Motor neuron (in vitro differentiated cells): ENCODE measurements around the gene UBA1. TPM values are rescaled to one million over a fixed set of nuclear protein-coding genes. Genes with fewer than 3 reads are reported as not detected.
"Not testable (repeated sequence)": the region's sequence is repeated elsewhere in the genome, so short reads cannot be mapped to it uniquely, and the experiment has no call there.

Experiments
- ATAC-seq, 8 experiments: fragments of 200-7000 bp; cut with Tn5 transposase; replicated peaks in 6 of 8; 2 replicates each; pipeline ENCODE4 v1.8.0; 2021; ENCODE audit warnings: mild to moderate bottlenecking in 8 of 8, moderate library complexity in 8 of 8
- H3K27ac ChIP-seq, 2 donors: fragments of 250-450 bp; sonication (Bioruptor Pico); 2 replicates each; pipeline ENCODE4 v1.9.0; 2021; ENCODE audit warnings: antibody characterized with exemption in 2 of 2, mild to moderate bottlenecking in 2 of 2, moderate library complexity in 1 of 2
- H3K4me1 ChIP-seq, 2 donors: fragments of 250-450 bp; sonication (Bioruptor Pico); replicated peaks in 1 of 2; 2 replicates each; pipeline ENCODE4 v1.6.1; 2021; ENCODE audit warnings: antibody characterized with exemption in 2 of 2, mild to moderate bottlenecking in 2 of 2, moderate library complexity in 1 of 2
- H3K4me3 ChIP-seq, 5 donors: fragments of 250-450 bp; sonication (Bioruptor Pico); 2 replicates each; pipeline ENCODE4 v1.9.0; 2021; ENCODE audit warnings: antibody characterized with exemption in 5 of 5, mild to moderate bottlenecking in 5 of 5, moderate library complexity in 4 of 5
- WGBS, 10 experiments: fragments of 450-650 bp; shearing (Covaris generic); methylation state at CpG; one replicate each; pipeline ENCODE4 v1.0.0; 2022; 5-methylcytosine and 5-hydroxymethylcytosine counted together
- in situ Hi-C, 9 experiments: fragments of 400-800 bp; cut with MboI; loops; one replicate each; pipeline ENCODE4 v1.15.0; 2021; ENCODE audit warnings: low sequenced_read_pairs in 9 of 9, low pct_unique_long_range_greater_than_20kb in 2 of 9; ENCODE audit not compliant: unreplicated experiment in 9 of 9
- total RNA-seq, 8 experiments: library from RNA; unstranded; fragments of 300-600 nt; gene quantifications; 2 replicates each; pipeline versions ENCODE4 v1.2.3 to v1.2.4, GENCODE V29; 2022

The UBA1 gene
- total RNA-seq, 8 experiments from 2014 or later = 134 to 421 (median 190) TPM

GRCh38 chrX:47245156-47245555 lies 51.5 kb downstream of the UBA1 start:
- Histone ChIP-seq H3K4me1 (no peaks in the 10 kb centered on the region), H3K27ac (no peak overlapping the region), H3K4me3 (no peak overlapping the region)
- in situ Hi-C loops = loop anchor here in 1 of 9 experiments (25.0 kb wide), 1 partner anchor 117 kb away; the partner anchor contains the start of gene ZNF157
- no peak for ATAC-seq
- WGBS, 10 experiments = 86 to 95% methylated on average over 3 to 5 of the region's 10 CpGs; no CpG with 5 or more reads in 8 of the 10 experiments

- H3K4me1 ChIP-seq = no peaks in the 10 kb centered on the region
- ATAC-seq = peak in 6 of 8 experiments; percentile 28 to 47 (median 34)
- H3K4me3 ChIP-seq = no peak overlapping the region
- in situ Hi-C loops = loop anchor here in 1 of 9 experiments (25.0 kb wide), 1 partner anchor 115 kb away; the partner anchor contains the start of gene ZNF157
- WGBS, 10 experiments = no CpG with 5 or more reads among the region's 23 CpGs
- H3K27ac ChIP-seq = no peak overlapping the region
Measured at GRCh38 chrX:47247206-47247998, 53.8 kb downstream of the UBA1 start.

GRCh38 chrX:47247999-47248320 lies 54.3 kb downstream of the UBA1 start:
- no peaks in the 10 kb centered on the region for H3K4me1 ChIP-seq
- ATAC-seq = peak in 6 of 8 experiments; percentile 16 to 51 (median 42)
- no peak overlapping the region for H3K4me3 ChIP-seq
- H3K27ac ChIP-seq = no peak overlapping the region
- in situ Hi-C loops = loop anchor here in 1 of 9 experiments (25.0 kb wide), 1 partner anchor 114 kb away; the partner anchor contains the start of gene ZNF157
- WGBS, 10 experiments = 100% methylated on average over 1 of the region's 13 CpGs; no CpG with 5 or more reads in 9 of the 10 experiments

GRCh38 chrX:47248576-47248975 lies 54.9 kb downstream of the UBA1 start:
- Histone ChIP-seq H3K4me1 (no peaks in the 10 kb centered on the region), H3K4me3 (no peak overlapping the region), H3K27ac (no peak overlapping the region)
- in situ Hi-C loops = loop anchor here in 1 of 9 experiments (25.0 kb wide), 1 partner anchor 114 kb away; the partner anchor contains the start of gene ZNF157
- peak in 2 of 8 experiments; percentile 5 to 14 for ATAC-seq
- no CpG with 5 or more reads among the region's 6 CpGs for WGBS, 10 experiments

- H3K4me3 ChIP-seq = no peak overlapping the region
- no peaks in the 10 kb centered on the region for H3K4me1 ChIP-seq
- 67 to 83% (median 78%) methylated on average over 1 to 2 of the region's 6 CpGs; no CpG with 5 or more reads in 7 of the 10 experiments for WGBS, 10 experiments
- in situ Hi-C loops = no loop called here
- no peak for ATAC-seq
- no peak overlapping the region for H3K27ac ChIP-seq
Measured at GRCh38 chrX:47250017-47250347, 56.4 kb downstream of the UBA1 start.

GRCh38 chrX:47257620-47258019 lies 64.0 kb downstream of the UBA1 start:
- H3K4me1 ChIP-seq, H3K4me3 ChIP-seq, ATAC-seq, H3K27ac ChIP-seq, in situ Hi-C loops: not testable (repeated sequence)
- WGBS, 10 experiments = 62 to 100% (median 76%) methylated on average over 1 to 5 of the region's 12 CpGs; no CpG with 5 or more reads in 6 of the 10 experiments

Other genes with a start within 250 kb of the UBA1 start
- under 1 TPM in 6 of 8 experiments, not detected in 2; 0.11 to 0.69 (median 0.27) TPM for gene RGN, start 115.4 kb upstream of the UBA1 start, total RNA-seq
- gene NDUFB11, start 49.1 kb upstream of the UBA1 start, total RNA-seq = 100 to 1,000 TPM; 103 to 155 (median 120) TPM
- gene RBM10, start 48.6 kb upstream of the UBA1 start, total RNA-seq = 10 to 100 TPM; 32.8 to 64.9 (median 39.9) TPM
- gene CDK16, start 24.9 kb downstream of the UBA1 start, total RNA-seq = 100 to 1,000 TPM in 2 of 8 experiments, 10 to 100 TPM in 6; 58.1 to 113 (median 81.7) TPM
- 100 to 1,000 TPM in 5 of 8 experiments, 10 to 100 TPM in 3; 25.0 to 167 (median 110) TPM for gene USP11, start 39.2 kb downstream of the UBA1 start, total RNA-seq
- gene ZNF157, start 176.7 kb downstream of the UBA1 start, total RNA-seq = 1 to 10 TPM in 2 of 8 experiments, under 1 TPM in 5, not detected in 1; 0.13 to 1.7 (median 0.85) TPM